Endothelial cell of umbilical vein (primary cell): ENCODE measurements around the gene DYNC2H1. TPM values are rescaled to one million over a fixed set of nuclear protein-coding genes. Genes with fewer than 3 reads are reported as not detected.
A peak's percentile ranks its signal among the peaks of the same experiment; 100 is the strongest.

Experiments
- BruUV-seq: library from RNA; stranded (reverse); fragments of 400-500 nt; replicated peaks from 2 replicates; lab custom pipeline; 2021; lab: Mats Ljungman, UMichigan
- CTCF ChIA-PET: fragments of 300-600, 350-600 bp; sonication (Branson Sonifier 250); formaldehyde crosslinking; loops from one replicate; lab custom pipeline; 2021; ENCODE audit warnings: antibody characterized with exemption, inconsistent platforms; lab: Charles Lee
- POLR2A ChIA-PET: fragments of 300-600, 350-600 bp; sonication (Branson Sonifier 250); formaldehyde crosslinking; loops from one replicate; lab custom pipeline; 2021; ENCODE audit warnings: antibody characterized with exemption, inconsistent platforms; lab: Charles Lee
- DNase-seq: peaks from one replicate; pipeline ENCODE4 v3.0.0-alpha.2; 2011; ENCODE audit warnings: low read depth, low spot score
- FAIRE-seq: peaks from 2 replicates; lab custom pipeline; 2011; peaks lifted over from hg19 to GRCh38; lab: Jason Lieb, UNC
- H2AFZ ChIP-seq: 2 replicates; pipeline ENCODE4 v1.6.0; 2012; ENCODE audit warnings: low read depth, low read length, control low read depth, inconsistent platforms
- H3K27ac ChIP-seq: 2 replicates; pipeline ENCODE4 v1.5.1; 2011; ENCODE audit warnings: low read depth, mild to moderate bottlenecking, control low read depth, low read length, moderate library complexity; ENCODE audit not compliant: insufficient read depth
- H3K27me3 ChIP-seq, 2 experiments: 2 replicates each; pipeline versions ENCODE4 v1.6.0 to v1.6.1; 2011; ENCODE audit warnings: low read length in 2 of 2, mixed read lengths in 1 of 2; ENCODE audit not compliant: control insufficient read depth in 2 of 2, insufficient read depth in 2 of 2
- H3K36me3 ChIP-seq, 2 experiments: 2 replicates in 1 of 2; 3 replicates in 1 of 2; pipeline ENCODE4 v1.5.1; 2011; ENCODE audit warnings: low read length in 2 of 2, mild to moderate bottlenecking in 1 of 2, moderate library complexity in 1 of 2; ENCODE audit not compliant: control insufficient read depth in 2 of 2, insufficient read depth in 2 of 2; ENCODE audit errors: extremely low read depth in 1 of 2
- H3K4me1 ChIP-seq: 3 replicates; pipeline ENCODE4 v1.5.1; 2011; ENCODE audit warnings: mild to moderate bottlenecking, low read length; ENCODE audit not compliant: control insufficient read depth, insufficient read depth; ENCODE audit errors: extremely low read depth
- H3K4me2 ChIP-seq: 2 replicates; pipeline ENCODE4 v1.6.1; 2011; ENCODE audit warnings: low read length, control low read depth, mixed read lengths; ENCODE audit not compliant: insufficient read depth
- H3K4me3 ChIP-seq, 3 experiments: fragments of 200-600 bp in 1 of 3; sonication (generic), shearing (Covaris generic) in 1 of 3; replicated peaks in 1 of 3; 2 replicates each; pipeline ENCODE4 v1.5.1; 2011 to 2016; ENCODE audit warnings: control low read depth in 3 of 3, low read length in 3 of 3, mild to moderate bottlenecking in 2 of 3, inconsistent platforms in 1 of 3, low read depth in 1 of 3, moderate library complexity in 1 of 3; ENCODE audit not compliant: insufficient read depth in 1 of 3
- H3K79me2 ChIP-seq: 2 replicates; pipeline ENCODE4 v1.6.0; 2012; ENCODE audit warnings: low read length, inconsistent platforms; ENCODE audit not compliant: control insufficient read depth, insufficient read depth
- H3K9ac ChIP-seq: replicated peaks from 2 replicates; pipeline ENCODE3; 2011; ENCODE audit warnings: low read length, control low read depth; ENCODE audit not compliant: insufficient read depth; ENCODE audit errors: extremely low read depth
- H3K9me1 ChIP-seq: replicated peaks from 3 replicates; pipeline ENCODE4 v1.6.0; 2011; ENCODE audit warnings: mild to moderate bottlenecking, low read length; ENCODE audit not compliant: control insufficient read depth, insufficient read depth; ENCODE audit errors: extremely low read depth
- H3K9me3 ChIP-seq: replicated peaks from 2 replicates; pipeline ENCODE4 v1.5.1; 2012; ENCODE audit warnings: low read length, inconsistent platforms; ENCODE audit not compliant: control insufficient read depth, insufficient read depth
- H4K20me1 ChIP-seq: replicated peaks from 2 replicates; pipeline ENCODE3; 2011; ENCODE audit warnings: mild to moderate bottlenecking, low read length; ENCODE audit not compliant: control insufficient read depth, insufficient read depth; ENCODE audit errors: extremely low read depth
- EZH2 ChIP-seq: IDR thresholded peaks from 2 replicates; pipeline ENCODE4 v1.6.1; 2012; ENCODE audit warnings: borderline replicate concordance, low read depth, mild to moderate bottlenecking, moderate library complexity, low read length, inconsistent platforms; ENCODE audit not compliant: severe bottlenecking
- FOS ChIP-seq: IDR thresholded peaks from 2 replicates; pipeline ENCODE4 v1.6.1; 2011; ENCODE audit warnings: mild to moderate bottlenecking, low read length, moderate library complexity, borderline replicate concordance; ENCODE audit not compliant: insufficient read depth
- GATA2 ChIP-seq: IDR thresholded peaks from 2 replicates; pipeline ENCODE4 v1.7.0; 2011; ENCODE audit warnings: low read depth, mild to moderate bottlenecking, moderate library complexity, mixed read lengths, low read length; ENCODE audit not compliant: insufficient read length, insufficient read depth
- JUN ChIP-seq: IDR thresholded peaks from 2 replicates; pipeline ENCODE4 v1.6.1; 2011; ENCODE audit warnings: borderline replicate concordance, low read depth; ENCODE audit not compliant: insufficient read length, insufficient read depth
- MAX ChIP-seq: IDR thresholded peaks from 2 replicates; pipeline ENCODE4 v1.6.1; 2011; ENCODE audit not compliant: insufficient read depth, insufficient read length
- MYC ChIP-seq: IDR thresholded peaks from one replicate; pipeline ENCODE4 v1.6.1; 2011; ENCODE audit warnings: mild to moderate bottlenecking, low read depth, low read length
- POLR2A ChIP-seq: IDR thresholded peaks from 2 replicates; pipeline ENCODE4 v1.6.1; 2012; ENCODE audit warnings: low read depth, mild to moderate bottlenecking, control low read depth, low read length
- POLR2AphosphoS5 ChIP-seq: IDR thresholded peaks from 2 replicates; pipeline ENCODE4 v1.6.1; 2012; ENCODE audit warnings: low read depth, mild to moderate bottlenecking, control low read depth, low read length, moderate library complexity; ENCODE audit not compliant: insufficient read depth
- dilution Hi-C: fragments of 300-500 bp; cut with MboI; formaldehyde crosslinking; loops from one replicate; pipeline ENCODE4 v1.15.0; 2019; ENCODE audit warnings: low sequenced_read_pairs; ENCODE audit not compliant: extremely low pct_ligation_motif_present
- intact Hi-C: fragments of 100-400 bp; cut with micrococcal nuclease; formaldehyde crosslinking; loops from one replicate; pipeline ENCODE4 v1.10.0; 2022
- polyA plus RNA-seq, 4 experiments: library from polyadenylated mRNA; depleted of rRNA in 3 of 4; stranded (reverse) in 3 of 4; unstranded in 1 of 4; fragments of >200 nt; gene quantifications; 2 replicates each; pipeline versions ENCODE4 v1.2.1 to v1.2.3, GENCODE V29; 2011 to 2012; ENCODE audit warnings: missing spikeins in 1 of 4
- total RNA-seq: library from RNA; stranded (reverse); gene quantifications from 2 replicates; pipeline ENCODE4 v1.2.3, GENCODE V29; 2021
- TF ChIP-seq, protein P1 (sequence below), 2 donors: IDR thresholded peaks; 1 replicate in 1 of 2; 2 replicates in 1 of 2; pipeline ENCODE4 v1.5.1; 2011; ENCODE audit warnings: low read length in 2 of 2, mild to moderate bottlenecking in 2 of 2, moderate library complexity in 2 of 2, control low read depth in 1 of 2, inconsistent platforms in 1 of 2, low read depth in 1 of 2; ENCODE audit not compliant: insufficient read depth in 1 of 2; ENCODE audit errors: extremely low read depth in 1 of 2

Gene DYNC2H1
- total and polyA plus RNA-seq, 2 donors (not counting 3 experiments of a cell fraction or from before 2014, with no cell fraction given): 1.9 to 4.2 TPM

DNA sequence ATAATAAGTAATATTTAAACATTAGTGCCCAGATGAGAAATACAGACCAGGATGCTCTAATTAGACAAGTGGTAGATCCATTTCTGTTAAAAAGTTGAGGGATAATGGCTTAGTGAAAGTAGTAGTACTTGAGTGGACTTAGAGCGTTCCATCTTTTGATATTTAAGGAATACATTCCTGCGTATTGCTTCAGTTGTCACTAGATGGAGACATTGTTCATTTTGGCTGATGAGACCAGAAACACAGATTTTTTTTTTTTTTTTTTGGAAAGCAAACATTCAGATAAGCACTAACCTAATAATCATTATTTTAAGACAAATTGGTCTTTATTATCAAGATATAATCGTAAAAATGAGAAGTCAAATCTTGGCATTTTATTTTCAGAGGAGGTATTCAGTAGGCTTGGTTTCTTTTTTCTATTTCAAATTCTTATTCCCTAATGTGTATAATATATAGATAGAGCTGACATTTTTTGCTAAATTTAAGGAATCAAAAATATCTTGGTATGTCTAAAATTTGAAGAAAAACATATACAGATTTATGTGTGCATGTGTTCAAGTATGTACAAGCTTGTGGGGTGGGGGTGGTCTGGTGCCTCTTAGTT is 92.9 kb downstream of the DYNC2H1 start:
- POLR2A ChIA-PET: interaction anchor here (0.6 kb wide), 1 partner anchor 450 kb away, joined by 3 read pairs; no protein-coding TSS in a partner anchor
- Histone ChIP-seq H3K4me3 (no peak overlapping the region), H3K4me1 (no peaks in the 10 kb centered on the region), H3K36me3 (no peaks in the 10 kb centered on the region), H3K9me3 (no peaks in the 10 kb centered on the region), H3K9ac (no peak overlapping the region), H4K20me1 (no peaks in the 10 kb centered on the region), H3K27ac (no peak overlapping the region), H3K4me2 (no peak overlapping the region), H3K9me1 (no peaks in the 10 kb centered on the region), H2AFZ (no peak overlapping the region), H3K27me3 (no peaks in the 10 kb centered on the region), H3K79me2 (no peaks in the 10 kb centered on the region)
- dilution Hi-C loops (no loop called here), intact Hi-C loops (loop anchor here (1.0 to 10.0 kb wide), 4 partner anchors 335 to 953 kb away; no protein-coding TSS in a partner anchor)
- BruUV-seq: no TSS peak
- FAIRE-seq (peak; percentile 53), DNase-seq (peak; percentile 56)
- CTCF ChIA-PET: interaction anchor here (0.7 to 1.7 kb wide), 33 partner anchors 9 to 1130 kb away, joined by 3 to 21 read pairs (median 4); partner anchors contain the start of gene PDGFD
- TF ChIP-seq JUN: no peak
- no peak for TF ChIP-seq MAX
- TF ChIP-seq, protein P1, sequence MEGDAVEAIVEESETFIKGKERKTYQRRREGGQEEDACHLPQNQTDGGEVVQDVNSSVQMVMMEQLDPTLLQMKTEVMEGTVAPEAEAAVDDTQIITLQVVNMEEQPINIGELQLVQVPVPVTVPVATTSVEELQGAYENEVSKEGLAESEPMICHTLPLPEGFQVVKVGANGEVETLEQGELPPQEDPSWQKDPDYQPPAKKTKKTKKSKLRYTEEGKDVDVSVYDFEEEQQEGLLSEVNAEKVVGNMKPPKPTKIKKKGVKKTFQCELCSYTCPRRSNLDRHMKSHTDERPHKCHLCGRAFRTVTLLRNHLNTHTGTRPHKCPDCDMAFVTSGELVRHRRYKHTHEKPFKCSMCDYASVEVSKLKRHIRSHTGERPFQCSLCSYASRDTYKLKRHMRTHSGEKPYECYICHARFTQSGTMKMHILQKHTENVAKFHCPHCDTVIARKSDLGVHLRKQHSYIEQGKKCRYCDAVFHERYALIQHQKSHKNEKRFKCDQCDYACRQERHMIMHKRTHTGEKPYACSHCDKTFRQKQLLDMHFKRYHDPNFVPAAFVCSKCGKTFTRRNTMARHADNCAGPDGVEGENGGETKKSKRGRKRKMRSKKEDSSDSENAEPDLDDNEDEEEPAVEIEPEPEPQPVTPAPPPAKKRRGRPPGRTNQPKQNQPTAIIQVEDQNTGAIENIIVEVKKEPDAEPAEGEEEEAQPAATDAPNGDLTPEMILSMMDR (IDR thresholded peaks at IDR 0.05; ENCODE audit: extremely low read depth in 1 of 2, insufficient read depth in 1 of 2, low read depth in 1 of 2, low read length in 2 of 2): peak; percentile 42 to 50

GRCh38 chr11:103210543-103210942 is 101.3 kb downstream of the DYNC2H1 start:
- no peaks in the 10 kb centered on the region for H3K27me3 ChIP-seq
- no peak for DNase-seq
- dilution Hi-C loops (no loop called here), intact Hi-C loops (no loop called here)
- no peak overlapping the region for H3K4me2 ChIP-seq
- H3K9me3 ChIP-seq: no peaks in the 10 kb centered on the region
- H3K4me3 ChIP-seq: no peak overlapping the region
- no peak overlapping the region for H2AFZ ChIP-seq
- H3K79me2 ChIP-seq: no peaks in the 10 kb centered on the region
- no peaks in the 10 kb centered on the region for H3K36me3 ChIP-seq
- no peak for FAIRE-seq
- ChIA-PET POLR2A (no interaction called here), CTCF (interaction anchor here (3.7 kb wide), 1 partner anchor 9 kb away, joined by 21 read pairs; no protein-coding TSS in a partner anchor)
- no peaks in the 10 kb centered on the region for H3K9me1 ChIP-seq
- H3K4me1 ChIP-seq: no peaks in the 10 kb centered on the region
- TF ChIP-seq EZH2 (no peak), FOS (no peak), POLR2A (no peak), JUN (no peak), POLR2AphosphoS5 (no peak), MAX (no peak), GATA2 (no peak), MYC (no peak)
- TF ChIP-seq, protein P1 (IDR thresholded peaks at IDR 0.05; ENCODE audit: extremely low read depth in 1 of 2, insufficient read depth in 1 of 2, low read depth in 1 of 2, low read length in 2 of 2): no peak
- no peak overlapping the region for H3K27ac ChIP-seq
- no peak overlapping the region for H3K9ac ChIP-seq
- no peaks in the 10 kb centered on the region for H4K20me1 ChIP-seq
- no TSS peak for BruUV-seq
